ENCODE measurements around the gene APOF. TPM values are rescaled to one million over a fixed set of nuclear protein-coding genes. Genes with fewer than 3 reads are reported as not detected.
"Not testable (repeated sequence)": the region's sequence is repeated elsewhere in the genome, so short reads cannot be mapped to it uniquely, and the experiment has no call there.

APOF gene
- total RNA-seq, 1 donor from 2014 or later, result not detected

DNA sequence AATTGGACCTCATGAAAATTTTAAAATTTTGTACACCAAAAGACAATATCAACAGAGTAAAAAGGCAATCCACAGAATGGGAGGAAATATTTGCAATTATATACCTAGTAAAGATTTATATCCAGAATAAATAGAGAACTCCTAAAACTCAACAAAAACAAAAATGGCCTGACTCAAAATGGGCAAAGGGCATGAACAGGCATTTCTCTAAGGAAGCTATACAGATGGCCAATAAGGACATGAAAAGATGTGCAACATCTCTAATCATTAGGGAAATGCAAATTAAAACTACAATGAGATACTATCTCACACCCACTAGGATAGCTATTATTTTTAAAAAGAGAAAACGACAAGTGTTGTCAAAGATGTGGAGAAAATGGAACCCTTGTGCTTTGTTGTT, 10.9 kb upstream of the APOF start:
- no peak for DNase-seq

DNA sequence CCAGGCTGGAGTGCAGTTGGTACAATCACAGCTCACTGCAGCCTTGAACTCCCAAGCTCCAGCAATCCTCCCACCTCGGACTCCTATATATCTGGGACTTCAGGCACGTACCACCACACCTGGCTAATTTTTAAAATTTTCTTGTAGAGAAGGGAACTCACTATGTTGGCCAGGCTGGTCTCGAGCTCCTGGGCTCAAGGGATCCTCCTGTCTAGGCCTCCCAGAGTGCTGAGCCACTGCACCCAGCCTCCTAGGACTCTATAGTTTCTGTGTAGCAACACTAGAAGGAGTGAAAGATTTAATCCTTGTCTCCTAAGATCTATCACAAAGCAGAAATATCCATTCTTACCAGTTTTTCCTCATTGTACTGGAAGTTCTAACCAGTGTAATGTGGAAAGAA, 4.3 kb upstream of the APOF start:
- no peak for DNase-seq

DNA sequence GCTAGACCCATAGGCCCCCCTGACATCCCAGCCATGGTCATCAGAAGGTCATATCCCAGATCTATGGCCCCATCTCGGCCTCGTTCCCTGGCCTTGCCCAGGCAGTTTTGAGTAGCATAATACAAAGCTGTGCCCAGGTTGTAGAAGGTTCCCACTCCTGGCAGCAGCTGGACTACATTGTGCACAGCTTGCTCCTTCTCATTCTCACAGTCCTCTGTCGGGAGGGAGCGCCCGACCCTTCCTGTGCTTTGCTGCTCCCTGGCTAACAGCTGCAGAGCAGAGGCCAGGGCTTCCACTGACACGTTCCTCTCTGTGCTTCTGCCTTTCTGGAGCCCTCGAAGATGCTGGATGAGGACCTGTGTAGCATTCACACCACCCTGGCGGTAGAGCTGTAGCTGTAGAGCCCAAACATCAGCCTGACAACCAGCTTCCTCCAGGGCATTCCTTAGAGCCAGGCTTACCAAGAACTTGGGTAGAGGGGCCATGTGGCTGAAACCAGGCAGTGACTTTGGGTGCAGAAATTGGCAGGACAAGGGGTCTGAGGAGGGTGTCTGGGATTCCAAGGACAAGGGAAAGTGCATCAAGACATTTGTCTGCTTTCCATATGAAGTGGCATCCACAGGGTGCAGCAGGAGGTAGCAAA, 1.0 kb downstream of the APOF start:
- no peak for DNase-seq

GRCh38 chr12:56359851-56360767, 2.5 kb downstream of the APOF start, which contains the start of gene STAT2:
STAT2 (minus strand) TSS chr12:56360107; CDS start chr12:56356571, 3,536 bp downstream.
- DNase-seq, result peak; percentile 100

GRCh38 chr12:56358836-56359532, 3.7 kb downstream of the APOF start:
- peak; percentile 44 for DNase-seq

GRCh38 chr12:56351325-56351724, 11.3 kb downstream of the APOF start:
- no peak for DNase-seq

GRCh38 chr12:56350662-56351061, 12.0 kb downstream of the APOF start:
- no peak for DNase-seq

- DNase-seq, result no peak
Measured at GRCh38 chr12:56348776-56349175, 13.9 kb downstream of the APOF start.

- DNase-seq, result not testable (repeated sequence)
Measured at GRCh38 chr12:56347255-56347654, 15.4 kb downstream of the APOF start.

GRCh38 chr12:56346675-56347074, 16.0 kb downstream of the APOF start:
- no peak for DNase-seq

- DNase-seq, result not testable (repeated sequence)
Measured at GRCh38 chr12:56342290-56342689, 20.4 kb downstream of the APOF start.

DNA sequence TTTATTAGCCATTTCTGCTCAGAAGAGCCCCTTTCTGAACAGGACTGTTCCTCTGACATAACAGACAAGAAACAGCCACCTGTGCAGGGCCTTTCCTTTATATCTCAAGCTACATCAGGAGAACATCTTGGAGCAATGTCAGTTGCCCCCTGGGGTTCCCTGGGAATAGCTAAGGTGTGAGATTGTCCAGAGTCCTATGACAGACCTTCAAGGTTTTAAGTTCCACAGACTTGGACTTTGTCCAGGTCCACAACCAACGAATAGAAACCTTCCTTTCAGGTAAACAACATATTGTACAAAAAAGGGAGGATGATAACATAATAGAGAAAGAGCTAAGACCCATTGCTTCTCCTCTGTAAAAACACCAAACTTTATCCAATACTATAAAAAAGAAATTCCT, 21.0 kb downstream of the APOF start:
- DNase-seq, result no peak

- DNase-seq, result no peak
Measured at GRCh38 chr12:56339158-56339422, 23.6 kb downstream of the APOF start.

GRCh38 chr12:56338308-56339157, 24.1 kb downstream of the APOF start, which contains the start of gene IL23A:
IL23A (plus strand) TSS chr12:56338884; CDS start chr12:56339045, 161 bp downstream.
- DNase-seq, result no peak

- no peak for DNase-seq
Measured at GRCh38 chr12:56337753-56338251, 24.9 kb downstream of the APOF start.

- DNase-seq, result no peak
Measured at GRCh38 chr12:56336361-56337167, 26.1 kb downstream of the APOF start.

- DNase-seq, result not testable (repeated sequence)
Measured at GRCh38 chr12:56335527-56335926, 27.1 kb downstream of the APOF start.

- DNase-seq, result no peak
Measured at GRCh38 chr12:56334490-56334793, 28.2 kb downstream of the APOF start.

GRCh38 chr12:56333679-56334489, 28.8 kb downstream of the APOF start, which contains the start of gene PAN2:
PAN2 (minus strand) TSS chr12:56334000; CDS start chr12:56333094, 906 bp downstream.
- DNase-seq, result peak; percentile 90

DNA sequence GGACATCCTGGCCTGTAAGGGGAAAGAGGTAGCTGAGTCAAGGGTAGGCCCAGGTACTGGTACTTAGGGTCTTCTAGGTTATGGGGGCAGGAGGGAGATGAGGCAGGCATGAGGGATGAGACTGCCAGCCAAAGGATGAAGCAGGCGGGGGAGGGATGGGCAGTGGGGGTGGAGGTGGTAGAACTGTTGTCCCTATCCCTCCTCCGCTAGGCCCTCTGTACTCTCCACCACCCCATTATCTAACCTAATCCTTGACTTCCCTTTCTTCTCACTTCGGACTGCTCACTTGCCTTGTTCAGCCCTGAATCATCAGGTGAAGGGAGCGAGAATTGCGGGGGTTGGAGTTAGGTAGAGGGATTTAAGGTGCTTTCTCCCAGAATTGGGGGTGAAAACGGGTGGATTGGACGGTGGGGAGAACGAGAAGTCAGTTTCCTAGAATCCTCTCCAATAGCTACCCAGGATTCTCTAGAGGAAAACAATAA, 29.4 kb downstream of the APOF start:
- DNase-seq, result no peak

All from occipital lobe (tissue), 2 donors.